ENCODE measurements around the gene SERP2.

DNA sequence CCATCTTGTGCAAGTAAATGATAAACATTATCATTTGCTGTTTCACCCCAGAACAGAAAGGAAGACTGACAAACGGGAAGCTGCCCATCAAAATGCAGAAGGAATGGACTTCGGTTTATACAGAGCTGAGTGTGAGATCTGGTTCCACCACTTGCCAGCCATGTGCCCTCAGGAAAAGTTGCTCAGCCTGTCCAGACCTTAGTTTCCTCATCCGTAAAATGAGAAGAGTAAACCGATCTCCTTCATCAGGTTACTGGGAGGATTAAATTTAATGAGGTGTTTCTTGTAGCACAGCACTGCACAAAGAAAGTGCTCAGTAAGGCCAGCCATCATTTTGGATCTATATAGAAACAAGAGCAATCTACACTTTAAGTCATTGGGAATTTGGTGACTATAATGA lies 36.7 kb upstream of the SERP2 start:
- TF ChIP-seq CBX1 (IDR thresholded peaks at IDR 0.05; ENCODE audit: low read depth) (no peak), ZNF263 (CRISPR knock-in tag; IDR thresholded peaks at IDR 0.05; ENCODE audit: borderline replicate concordance) (no peak), GABPB1 (CRISPR knock-in tag; IDR thresholded peaks at IDR 0.05) (no peak), LARP7 (IDR thresholded peaks at IDR 0.05) (no peak), POLR2AphosphoS2 (IDR thresholded peaks at IDR 0.05; ENCODE audit: low read length) (no peak), XRCC4 (IDR thresholded peaks at IDR 0.05; ENCODE audit: extremely low read depth, insufficient read depth, insufficient read length) (no peak), CHD1 (IDR thresholded peaks at IDR 0.05; ENCODE audit: low read length) (no peak), HMG20B (CRISPR knock-in tag; IDR thresholded peaks at IDR 0.05) (no peak), PHF8 (IDR thresholded peaks at IDR 0.05; ENCODE audit: borderline replicate concordance, low read length) (no peak)
- TF ChIP-seq, protein P1, sequence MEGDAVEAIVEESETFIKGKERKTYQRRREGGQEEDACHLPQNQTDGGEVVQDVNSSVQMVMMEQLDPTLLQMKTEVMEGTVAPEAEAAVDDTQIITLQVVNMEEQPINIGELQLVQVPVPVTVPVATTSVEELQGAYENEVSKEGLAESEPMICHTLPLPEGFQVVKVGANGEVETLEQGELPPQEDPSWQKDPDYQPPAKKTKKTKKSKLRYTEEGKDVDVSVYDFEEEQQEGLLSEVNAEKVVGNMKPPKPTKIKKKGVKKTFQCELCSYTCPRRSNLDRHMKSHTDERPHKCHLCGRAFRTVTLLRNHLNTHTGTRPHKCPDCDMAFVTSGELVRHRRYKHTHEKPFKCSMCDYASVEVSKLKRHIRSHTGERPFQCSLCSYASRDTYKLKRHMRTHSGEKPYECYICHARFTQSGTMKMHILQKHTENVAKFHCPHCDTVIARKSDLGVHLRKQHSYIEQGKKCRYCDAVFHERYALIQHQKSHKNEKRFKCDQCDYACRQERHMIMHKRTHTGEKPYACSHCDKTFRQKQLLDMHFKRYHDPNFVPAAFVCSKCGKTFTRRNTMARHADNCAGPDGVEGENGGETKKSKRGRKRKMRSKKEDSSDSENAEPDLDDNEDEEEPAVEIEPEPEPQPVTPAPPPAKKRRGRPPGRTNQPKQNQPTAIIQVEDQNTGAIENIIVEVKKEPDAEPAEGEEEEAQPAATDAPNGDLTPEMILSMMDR (IDR thresholded peaks at IDR 0.05 in 2 of 3, conservative IDR thresholded peaks at IDR 0.05 in 1 of 3; ENCODE audit: insufficient read depth in 2 of 3, low read depth in 1 of 3, low read length in 3 of 3) = no peak
- TF ChIP-seq, protein P2, sequence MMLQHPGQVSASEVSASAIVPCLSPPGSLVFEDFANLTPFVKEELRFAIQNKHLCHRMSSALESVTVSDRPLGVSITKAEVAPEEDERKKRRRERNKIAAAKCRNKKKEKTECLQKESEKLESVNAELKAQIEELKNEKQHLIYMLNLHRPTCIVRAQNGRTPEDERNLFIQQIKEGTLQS (IDR thresholded peaks at IDR 0.05) = no peak
- TF ChIP-seq, protein P2 (CRISPR knock-in tag; conservative IDR thresholded peaks at IDR 0.05) = no peak

Measured in K562 (cell line).